HG03432 (cell line): ENCODE results near the gene NAALADL2.

Experiments
- ATAC-seq: cut with Tn5 transposase; IDR thresholded peaks from one replicate; pipeline ENCODE4 v1.9.1; 2021; ENCODE audit warnings: mild to moderate bottlenecking, moderate library complexity; ENCODE audit not compliant: unreplicated experiment

The NAALADL2 gene

GRCh38 chr3:175295248-175296130 lies 436.4 kb downstream of the NAALADL2 start:
- no peak for ATAC-seq

- ATAC-seq = no peak
Observed at GRCh38 chr3:175297216-175297615, 438.1 kb downstream of the NAALADL2 start.

GRCh38 chr3:175301741-175302140 lies 442.6 kb downstream of the NAALADL2 start:
- ATAC-seq = no peak

GRCh38 chr3:175304404-175304803 lies 445.3 kb downstream of the NAALADL2 start:
- no peak for ATAC-seq

GRCh38 chr3:175307642-175308041 lies 448.5 kb downstream of the NAALADL2 start:
- peak; percentile 84 for ATAC-seq

GRCh38 chr3:175308097-175308496 lies 449.0 kb downstream of the NAALADL2 start:
- ATAC-seq = peak; percentile 18

GRCh38 chr3:175310046-175310445 lies 450.9 kb downstream of the NAALADL2 start:
- no peak for ATAC-seq

- no peak for ATAC-seq
Observed at GRCh38 chr3:175311404-175311803, 452.3 kb downstream of the NAALADL2 start.

- no peak for ATAC-seq
Observed at GRCh38 chr3:175311946-175312345, 452.8 kb downstream of the NAALADL2 start.

- no peak for ATAC-seq
Observed at GRCh38 chr3:175312791-175313190, 453.7 kb downstream of the NAALADL2 start.

- ATAC-seq = no peak
Observed at GRCh38 chr3:175316799-175317198, 457.7 kb downstream of the NAALADL2 start.

- no peak for ATAC-seq
Observed at GRCh38 chr3:175325440-175325839, 466.3 kb downstream of the NAALADL2 start.

- ATAC-seq = no peak
Observed at GRCh38 chr3:175326041-175326440, 466.9 kb downstream of the NAALADL2 start.

GRCh38 chr3:175329373-175329772 lies 470.2 kb downstream of the NAALADL2 start:
- no peak for ATAC-seq

- no peak for ATAC-seq
Observed at GRCh38 chr3:175335229-175335628, 476.1 kb downstream of the NAALADL2 start.

- no peak for ATAC-seq
Observed at GRCh38 chr3:175336406-175337133, 477.4 kb downstream of the NAALADL2 start.

GRCh38 chr3:175337631-175338030 lies 478.5 kb downstream of the NAALADL2 start:
- ATAC-seq = no peak

GRCh38 chr3:175338775-175339535 lies 479.8 kb downstream of the NAALADL2 start:
- peak; percentile 54 for ATAC-seq

- no peak for ATAC-seq
Observed at GRCh38 chr3:175340338-175341015, 481.3 kb downstream of the NAALADL2 start.

GRCh38 chr3:175342196-175342595 lies 483.1 kb downstream of the NAALADL2 start:
- ATAC-seq = no peak

- no peak for ATAC-seq
Observed at GRCh38 chr3:175343946-175344345, 484.8 kb downstream of the NAALADL2 start.
